ENCODE results near the gene MAGEA9B.
"Not testable (repeated sequence)": the region's sequence is repeated elsewhere in the genome, so short reads cannot be mapped to it uniquely, and the experiment has no call there.

MAGEA9B gene

GRCh38 chrX:149532868-149533267 lies 54.4 kb downstream of the MAGEA9B start:
- DNase-seq: not testable (repeated sequence)
